Spinal cord (tissue), 10 donors: ENCODE data around the gene PPP2R5C. TPM values are rescaled to one million over a fixed set of nuclear protein-coding genes. Genes with fewer than 3 reads are reported as not detected.
A peak's percentile ranks its signal among the peaks of the same experiment; 100 is the strongest.
"Not testable (repeated sequence)": the region's sequence is repeated elsewhere in the genome, so short reads cannot be mapped to it uniquely, and the experiment has no call there.

Source experiments
- DNase-seq, 6 donors: peaks; one replicate each; pipeline versions ENCODE4 v3.0.0 to v3.0.0-alpha.2; 2013 to 2015; ENCODE audit warnings: low spot score in 6 of 6, low read depth in 4 of 6
- H3K27ac ChIP-seq: one replicate; pipeline ENCODE4 v1.5.1; 2013; ENCODE audit warnings: low read depth, low read length, control low read depth
- H3K27me3 ChIP-seq: one replicate; pipeline ENCODE4 v1.6.1; 2013; ENCODE audit warnings: low read length; ENCODE audit not compliant: control insufficient read depth, insufficient read depth
- H3K36me3 ChIP-seq: one replicate; pipeline ENCODE4 v1.6.1; 2013; ENCODE audit warnings: low read length; ENCODE audit not compliant: control insufficient read depth, insufficient read depth
- H3K4me1 ChIP-seq: one replicate; pipeline ENCODE4 v1.6.1; 2013; ENCODE audit warnings: low read length; ENCODE audit not compliant: control insufficient read depth, insufficient read depth
- H3K4me3 ChIP-seq: one replicate; pipeline ENCODE4 v1.5.1; 2013; ENCODE audit warnings: low read depth, low read length, control low read depth
- H3K9me3 ChIP-seq: one replicate; pipeline ENCODE4 v1.6.1; 2013; ENCODE audit warnings: low read length; ENCODE audit not compliant: control insufficient read depth, insufficient read depth
- WGBS: methylation state at CpG from one replicate; pipeline ENCODE4 v1.1.5; 2013; ENCODE audit warnings: missing lambda C conversion rate; ENCODE audit not compliant: insufficient coverage; 5-methylcytosine and 5-hydroxymethylcytosine counted together
- polyA plus RNA-seq, 2 donors: library from polyadenylated mRNA; unstranded; fragments of 120-200 nt; gene quantifications; one replicate each; pipeline ENCODE4 v1.2.1, GENCODE V29; 2013; ENCODE audit not compliant: insufficient read length in 2 of 2
- total RNA-seq, 2 donors: library from RNA; depleted of rRNA in 1 of 2; stranded (reverse); fragments of 120-200 nt in 1 of 2; fragments of >200 nt in 1 of 2; gene quantifications; one replicate each; pipeline versions ENCODE4 v1.2.3 to v1.2.4, GENCODE V29; 2013 to 2014
- donor health status: healthy.

PPP2R5C gene
- total and polyA plus RNA-seq, 4 donors: 104 to 136 (median 123) TPM

GRCh38 chr14:101966742-101967141, 205.2 kb downstream of the PPP2R5C start:
- H3K4me1 ChIP-seq: peaks cover 29% of the 10 kb centered on the region

DNA sequence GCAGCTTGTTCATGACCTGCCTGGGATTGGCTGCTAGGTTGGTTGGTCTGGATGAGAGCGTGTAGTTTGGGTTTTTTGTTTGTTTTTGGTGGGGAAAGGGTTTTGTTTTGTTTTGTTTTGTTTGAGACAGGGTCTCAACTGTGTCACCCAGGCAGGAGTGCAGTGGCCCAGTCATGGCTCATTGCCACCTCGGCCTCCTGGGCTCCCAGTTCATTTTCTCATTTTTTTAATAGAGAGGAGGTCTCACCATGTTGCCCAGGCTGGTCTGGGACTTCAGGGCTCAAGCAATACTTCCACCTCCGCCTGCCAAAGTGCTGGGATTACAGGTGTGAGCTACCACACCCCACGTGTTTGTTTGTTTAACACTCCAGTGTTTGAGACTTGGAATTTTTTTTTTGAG, 206.7 kb downstream of the PPP2R5C start:
- no peak for DNase-seq
- no peaks in the 10 kb centered on the region for H3K27me3 ChIP-seq

More at GRCh38 chr14:101966742-101967141, 205.2 kb downstream of the PPP2R5C start:
- Histone ChIP-seq H3K27me3 (no peaks in the 10 kb centered on the region), H3K9me3 (no peaks in the 10 kb centered on the region), H3K36me3 (peaks cover 6% of the 10 kb centered on the region), H3K27ac (no peak overlapping the region), H3K4me3 (no peak overlapping the region)
- no peak for DNase-seq
- no CpG with 5 or more reads among the region's 2 CpGs for WGBS

DNA sequence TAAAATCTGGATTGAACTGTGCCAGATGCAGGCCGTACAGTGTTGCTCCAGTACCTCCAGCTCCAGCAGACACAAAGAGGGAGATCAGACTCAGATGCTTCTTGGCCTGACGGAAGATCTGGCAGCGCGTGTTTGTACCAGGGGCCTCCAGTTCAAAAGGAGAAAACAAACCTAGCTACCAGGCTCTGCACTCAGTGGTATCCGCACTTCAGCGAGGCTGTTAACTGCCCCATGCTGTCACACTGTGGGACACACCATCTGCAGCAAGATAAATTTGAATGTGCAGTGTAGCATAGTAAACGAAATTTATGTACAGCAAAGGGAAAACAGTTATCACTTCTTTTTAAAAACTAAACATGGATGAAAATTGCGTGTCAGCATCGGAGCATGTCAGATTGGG, 208.0 kb downstream of the PPP2R5C start:
- H3K27me3 ChIP-seq: no peaks in the 10 kb centered on the region
- no peak overlapping the region for H3K4me3 ChIP-seq
- 43% methylated on average over 5 of the region's 9 CpGs for WGBS
- peak overlapping the region; percentile 13 for H3K27ac ChIP-seq
- H3K36me3 ChIP-seq: peaks cover 5% of the 10 kb centered on the region
- no peaks in the 10 kb centered on the region for H3K9me3 ChIP-seq
- peak in 1 of 6 donors; percentile 80 for DNase-seq
- peaks cover 12% of the 10 kb centered on the region for H3K4me1 ChIP-seq

More for the DNA sequence above, 206.7 kb downstream of the PPP2R5C start:
- Histone ChIP-seq H3K4me1 (peaks cover 21% of the 10 kb centered on the region), H3K4me3 (no peak overlapping the region), H3K9me3 (no peaks in the 10 kb centered on the region), H3K36me3 (peaks cover 6% of the 10 kb centered on the region), H3K27ac (no peak overlapping the region)
- 90% methylated on average over 2 of the region's 4 CpGs for WGBS

DNA sequence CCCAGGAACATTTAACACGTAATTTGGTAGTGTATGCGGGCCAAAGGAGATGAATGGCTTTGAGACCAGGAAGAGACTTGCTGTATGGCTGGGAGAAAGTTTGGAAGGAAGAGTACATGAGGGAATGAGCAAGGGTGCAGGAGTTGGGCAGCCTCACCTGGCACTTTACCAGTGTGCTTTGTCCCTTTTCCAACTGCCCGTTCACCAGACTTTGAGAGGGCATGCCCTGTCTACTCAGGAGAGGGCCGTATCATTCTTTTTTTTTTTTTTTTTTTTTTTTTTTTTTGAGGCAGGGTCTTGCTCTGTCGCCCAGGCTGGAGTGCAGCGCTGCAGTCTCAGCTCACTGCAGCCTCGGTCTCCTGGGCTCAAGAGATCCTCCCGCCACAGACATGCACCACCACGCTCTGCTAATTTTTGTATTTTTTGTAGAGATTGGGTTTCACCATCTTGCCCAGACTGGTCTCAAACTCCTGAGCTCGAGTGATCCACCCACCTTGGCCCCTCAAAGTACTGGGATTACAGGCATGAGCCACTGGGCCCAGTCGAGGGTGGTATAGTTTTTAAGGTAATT, 209.4 kb downstream of the PPP2R5C start:
- H3K4me3 ChIP-seq: no peak overlapping the region
- H3K4me1 ChIP-seq: peaks cover 9% of the 10 kb centered on the region

GRCh38 chr14:101971458-101971857, 209.9 kb downstream of the PPP2R5C start:
- WGBS: 100% methylated on average over 1 of the region's 2 CpGs
- H3K4me1 ChIP-seq, H3K4me3 ChIP-seq: not testable (repeated sequence)

More for the DNA sequence above, 209.4 kb downstream of the PPP2R5C start:
- WGBS: 89% methylated on average over 5 of the region's 11 CpGs
- H3K27me3 ChIP-seq: no peaks in the 10 kb centered on the region
- H3K27ac ChIP-seq: no peak overlapping the region
- H3K9me3 ChIP-seq: no peaks in the 10 kb centered on the region
- peaks cover 5% of the 10 kb centered on the region for H3K36me3 ChIP-seq
- no peak for DNase-seq

GRCh38 chr14:101972126-101972866, 210.8 kb downstream of the PPP2R5C start:
- Histone ChIP-seq H3K9me3 (no peaks in the 10 kb centered on the region), H3K4me3 (no peak overlapping the region), H3K4me1 (peaks cover 9% of the 10 kb centered on the region), H3K36me3 (peaks cover 9% of the 10 kb centered on the region), H3K27ac (peak overlapping the region; percentile 8), H3K27me3 (no peaks in the 10 kb centered on the region)
- DNase-seq: peak in 2 of 6 donors; percentile 48 to 67
- 74% methylated on average over 6 of the region's 10 CpGs for WGBS

More at GRCh38 chr14:101971458-101971857, 209.9 kb downstream of the PPP2R5C start:
- H3K9me3 ChIP-seq, DNase-seq, H3K27me3 ChIP-seq, H3K36me3 ChIP-seq, H3K27ac ChIP-seq: not testable (repeated sequence)

GRCh38 chr14:101973356-101973755, 211.8 kb downstream of the PPP2R5C start:
- no peaks in the 10 kb centered on the region for H3K27me3 ChIP-seq
- WGBS: 80% methylated on average over 1 of the region's 7 CpGs
- H3K27ac ChIP-seq: no peak overlapping the region
- DNase-seq: no peak
- no peaks in the 10 kb centered on the region for H3K9me3 ChIP-seq
- H3K36me3 ChIP-seq: peaks cover 15% of the 10 kb centered on the region
- peaks cover 5% of the 10 kb centered on the region for H3K4me1 ChIP-seq
- no peak overlapping the region for H3K4me3 ChIP-seq

- 62% methylated on average over 2 of the region's 7 CpGs for WGBS
- Histone ChIP-seq H3K9me3 (no peaks in the 10 kb centered on the region), H3K27me3 (no peaks in the 10 kb centered on the region), H3K36me3 (peaks cover 12% of the 10 kb centered on the region), H3K4me1 (peaks cover 2% of the 10 kb centered on the region), H3K27ac (no peak overlapping the region), H3K4me3 (no peak overlapping the region)
- no peak for DNase-seq
Observed at GRCh38 chr14:101975231-101975630, 213.7 kb downstream of the PPP2R5C start.
